Measurements from ENCODE around the gene ASF1B.

Gene ASF1B

GRCh38 chr19:14088634-14089411 lies 47.6 kb downstream of the ASF1B start:
- DNase-seq (ENCODE audit: low read depth in 2 of 2): no peak

- no peak for DNase-seq (ENCODE audit: low read depth in 2 of 2)
Measured at GRCh38 chr19:14086098-14086497, 50.3 kb downstream of the ASF1B start.

GRCh38 chr19:14085309-14085995 lies 50.9 kb downstream of the ASF1B start, which contains the start of gene C19orf67:
C19orf67 (minus strand) TSS chr19:14085783; CDS start chr19:14085627, 156 bp downstream.
- DNase-seq (ENCODE audit: low read depth in 2 of 2): no peak

- no peak for DNase-seq (ENCODE audit: low read depth in 2 of 2)
Measured at GRCh38 chr19:14082675-14082960, 53.8 kb downstream of the ASF1B start.

DNA sequence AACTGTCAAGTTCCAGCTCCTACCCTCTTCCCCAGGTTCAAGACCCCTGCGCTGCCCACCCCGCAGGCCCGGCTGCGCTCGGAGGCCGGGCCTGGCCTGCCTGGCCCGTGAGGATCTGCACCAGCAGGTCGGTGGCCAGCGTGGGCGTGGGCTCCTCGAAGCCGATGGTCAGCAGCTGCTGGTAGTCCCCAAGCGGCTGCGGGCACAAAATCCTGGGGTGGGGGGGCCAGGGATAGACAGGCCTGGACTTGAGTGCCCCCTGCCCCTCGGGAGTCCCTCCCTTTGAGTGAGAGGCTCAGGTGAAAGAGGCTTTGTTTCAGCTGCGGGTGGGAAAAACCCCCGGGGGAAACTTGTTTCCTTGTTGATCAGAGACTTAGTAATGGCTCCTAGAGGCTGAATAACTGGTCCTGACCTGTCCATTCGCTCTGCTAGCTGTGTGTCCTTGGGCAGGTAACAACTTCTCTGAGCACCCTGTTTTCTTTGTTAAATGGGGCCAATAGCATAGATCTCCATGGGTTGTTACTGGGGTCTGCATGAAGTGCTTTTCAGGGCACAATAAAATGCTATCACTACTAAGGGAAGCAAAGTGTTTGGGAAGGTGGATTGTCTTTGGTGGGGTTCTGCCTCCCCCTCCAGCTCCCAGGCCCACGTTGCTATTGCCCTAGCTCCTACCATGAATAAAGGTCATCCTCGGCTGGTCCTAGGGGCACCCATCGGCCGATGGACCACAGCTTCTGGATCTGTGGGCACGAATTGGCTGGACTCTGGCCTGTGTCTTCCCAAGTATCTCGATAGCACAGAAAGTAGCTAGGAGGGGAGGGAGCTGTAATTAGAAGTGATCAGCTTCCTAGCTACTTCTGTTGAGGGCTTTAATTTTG lies 54.4 kb downstream of the ASF1B start:
- DNase-seq (ENCODE audit: low read depth in 2 of 2): no peak

- DNase-seq (ENCODE audit: low read depth in 2 of 2): peak; percentile 98 to 99
Measured at GRCh38 chr19:14080887-14081796, 55.2 kb downstream of the ASF1B start.

DNA sequence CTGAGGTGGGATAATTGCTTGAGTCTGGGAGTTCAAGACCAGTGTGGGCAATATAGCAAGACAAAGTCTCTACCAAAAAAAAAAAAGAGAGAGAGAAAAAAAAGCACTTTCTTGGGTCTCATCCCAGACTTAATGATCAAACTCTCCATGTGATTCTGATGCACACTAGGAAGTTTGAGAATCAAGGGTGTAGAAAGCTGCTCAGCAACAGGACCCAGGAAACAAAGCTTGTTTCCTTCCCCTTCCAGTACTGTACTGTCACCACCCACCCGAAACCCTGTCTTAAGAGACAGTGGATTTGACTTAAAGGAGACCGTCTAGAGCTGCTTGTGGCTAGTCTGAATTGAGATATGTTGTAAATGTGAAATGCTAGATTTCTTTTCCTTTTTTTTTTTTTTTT lies 58.0 kb downstream of the ASF1B start:
- no peak for DNase-seq (ENCODE audit: low read depth in 2 of 2)

GRCh38 chr19:14073925-14074838 lies 62.2 kb downstream of the ASF1B start:
- peak in 1 of 2 experiments; percentile 39 for DNase-seq (ENCODE audit: low read depth in 2 of 2)

DNA sequence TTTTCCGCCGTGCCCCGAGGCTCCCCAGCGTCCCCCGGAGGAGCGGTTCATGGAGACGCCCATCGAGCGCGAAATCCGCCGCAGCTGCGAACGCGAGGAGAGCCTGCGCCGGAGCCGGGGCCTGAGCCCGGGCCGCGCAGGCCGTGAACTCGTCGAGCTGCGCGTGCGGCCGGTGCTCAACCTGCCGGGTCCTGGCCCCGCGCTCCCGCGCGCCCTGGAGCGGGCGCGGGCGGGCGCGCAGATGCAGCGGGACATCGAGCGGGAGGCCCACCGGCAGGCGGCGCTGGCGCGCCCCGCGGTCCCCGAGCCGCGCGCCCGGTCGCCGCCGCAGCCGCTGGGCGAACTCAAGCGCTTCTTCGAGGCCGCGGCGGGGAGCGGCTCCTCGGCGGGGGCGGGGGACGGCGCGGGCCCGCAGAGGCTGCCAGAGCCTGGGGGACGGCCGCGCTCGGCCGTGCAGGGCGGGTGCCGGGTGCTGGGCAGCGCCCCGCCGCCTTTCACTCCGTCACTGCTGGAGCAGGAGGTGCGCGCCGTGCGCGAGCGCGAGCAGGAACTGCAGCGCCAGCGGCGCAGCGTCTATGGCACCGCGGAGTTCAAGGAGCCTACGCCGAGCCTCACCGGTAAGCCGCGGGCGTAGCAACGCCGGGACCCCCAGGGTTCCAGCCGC lies 63.0 kb downstream of the ASF1B start:
- DNase-seq (ENCODE audit: low read depth in 2 of 2): peak; percentile 44 to 63

DNA sequence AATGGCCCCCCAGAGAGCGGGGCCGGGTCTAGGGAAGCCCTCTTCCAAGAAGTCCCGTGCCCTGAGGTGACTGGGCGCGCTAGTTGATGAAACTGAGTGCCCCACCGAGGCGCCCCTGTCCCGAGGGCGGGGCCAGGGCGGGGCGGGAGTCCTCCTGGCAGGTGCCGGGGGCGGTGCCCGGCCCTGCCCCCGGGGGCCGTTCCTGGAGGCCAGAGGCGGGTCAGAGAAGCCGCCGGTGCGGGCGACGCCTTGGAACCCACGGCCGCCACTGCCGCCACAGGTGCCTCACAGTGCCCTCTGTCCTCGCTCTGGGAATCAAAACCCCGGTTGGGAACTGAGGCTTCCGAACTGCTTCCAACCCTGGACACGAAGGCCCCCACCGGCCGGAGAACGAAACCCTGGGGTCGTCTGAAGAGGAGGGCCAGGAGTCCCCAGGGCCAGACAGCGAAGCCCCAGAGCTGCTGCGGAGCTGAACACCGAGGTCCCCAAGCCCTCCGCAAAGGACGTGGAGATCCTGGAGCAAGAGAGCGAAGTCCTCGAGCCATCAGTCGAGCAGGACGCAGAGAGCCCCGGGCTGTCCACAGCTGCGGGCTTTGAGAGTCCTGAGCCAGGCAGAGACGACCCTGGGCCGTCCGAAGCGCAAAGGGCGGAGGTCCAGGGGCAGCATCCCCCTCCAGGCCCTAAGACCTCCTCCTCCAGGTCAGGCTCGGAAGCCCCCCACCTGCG lies 63.7 kb downstream of the ASF1B start, which contains the start of gene MISP3:
Gene MISP3, plus strand, starts transcription at position 252 of the 726 bp plus-strand sequence. CDS start 524 bp downstream, outside the sequence.
- DNase-seq (ENCODE audit: low read depth in 2 of 2): no peak

DNA sequence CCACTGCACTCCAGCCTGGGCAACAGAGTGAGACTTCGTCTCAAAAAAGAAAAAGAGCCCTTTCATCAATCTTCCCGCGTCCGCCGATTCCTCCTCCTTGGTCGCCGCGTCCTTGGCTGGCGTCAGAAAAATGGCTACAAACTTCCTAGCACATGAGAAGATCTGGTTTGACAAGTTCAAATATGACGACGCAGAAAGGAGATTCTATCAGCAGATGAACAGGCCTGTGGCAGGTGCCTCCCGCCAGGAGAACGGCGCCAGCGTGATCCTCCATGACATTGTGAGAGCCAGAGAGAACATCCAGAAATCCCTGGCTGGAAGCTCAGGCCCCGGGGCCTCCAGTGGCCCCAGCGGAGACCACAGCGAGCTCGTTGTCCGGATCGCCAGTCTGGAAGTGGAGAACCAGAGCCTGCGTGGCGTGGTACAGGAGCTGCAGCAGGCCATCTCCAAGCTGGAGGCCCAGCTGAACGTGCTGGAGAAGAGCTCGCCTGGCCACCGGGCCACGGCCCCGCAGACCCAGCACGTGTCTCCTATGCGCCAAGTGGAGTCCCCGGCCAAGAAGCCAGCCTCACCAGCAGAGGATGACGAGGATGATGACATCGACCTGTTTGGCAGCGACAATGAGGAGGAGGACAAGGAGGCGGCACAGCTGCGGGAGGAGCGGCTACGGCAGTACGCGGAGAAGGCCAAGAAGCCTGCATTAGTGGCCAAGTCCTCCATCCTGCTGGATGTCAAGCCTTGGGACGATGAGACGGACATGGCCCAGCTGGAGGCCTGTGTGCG lies 65.9 kb downstream of the ASF1B start:
- no peak for DNase-seq (ENCODE audit: low read depth in 2 of 2)
